ENCODE results near the gene LTO1. TPM values are rescaled to one million over a fixed set of nuclear protein-coding genes. Genes with fewer than 3 reads are reported as not detected.

The LTO1 gene
- 10 to 100 TPM; 13.3 to 35.2 (median 22.8) TPM for total RNA-seq

GRCh38 chr11:69674886-69675714 lies at the start of gene LTO1:
LTO1 (minus strand) TSS chr11:69675353; CDS start chr11:69675239, 114 bp downstream.
- TF ChIP-seq CTCF (IDR thresholded peaks at IDR 0.05; ENCODE audit: low read depth), result no peak

DNA sequence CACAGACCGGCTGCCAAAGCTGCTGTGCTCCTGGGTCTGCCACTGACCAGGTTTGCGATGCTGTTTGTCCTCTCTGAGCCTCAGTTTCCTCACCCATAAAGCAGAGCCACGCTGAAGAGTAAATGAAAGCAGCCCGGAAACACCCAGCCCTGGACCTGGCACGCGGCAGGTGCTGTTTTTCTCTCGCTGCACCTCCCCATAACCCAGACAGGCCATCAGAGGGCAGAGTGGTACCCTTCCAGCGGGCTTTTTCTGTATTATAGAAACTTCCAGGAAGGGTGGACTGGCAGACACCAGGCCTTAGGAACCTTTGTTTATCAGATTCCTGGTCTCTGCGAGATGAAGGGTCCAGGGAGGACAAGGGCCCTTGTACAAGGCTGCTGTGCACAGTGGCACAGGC lies 46.6 kb upstream of the LTO1 start:
- no peak for TF ChIP-seq CTCF (IDR thresholded peaks at IDR 0.05; ENCODE audit: low read depth)

DNA sequence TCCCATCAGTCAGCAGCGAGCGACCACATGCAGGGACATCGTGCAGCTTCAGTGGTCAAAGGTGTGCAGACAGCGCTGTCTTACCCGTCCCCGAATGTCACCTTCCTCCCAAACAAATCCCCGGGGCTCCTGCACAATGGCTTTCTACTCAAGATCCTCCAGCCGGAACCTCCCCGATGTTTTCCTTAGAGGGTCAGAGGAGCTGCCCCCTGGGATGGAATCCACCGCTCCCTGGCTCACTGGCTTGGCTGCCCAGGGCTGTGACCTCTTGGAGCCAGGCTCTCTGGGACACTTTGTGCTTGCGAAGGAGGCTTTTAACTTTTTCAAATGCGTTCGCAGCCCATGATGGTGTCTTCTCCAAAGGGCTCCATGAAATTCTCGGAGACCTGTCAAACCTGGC lies 46.0 kb upstream of the LTO1 start:
- TF ChIP-seq CTCF (IDR thresholded peaks at IDR 0.05; ENCODE audit: low read depth), result no peak

- TF ChIP-seq CTCF (IDR thresholded peaks at IDR 0.05; ENCODE audit: low read depth), result no peak
These were observed 43.8 kb upstream of the LTO1 start for GRCh38 chr11:69718912-69719311.

GRCh38 chr11:69718147-69718546 lies 43.0 kb upstream of the LTO1 start:
- no peak for TF ChIP-seq CTCF (IDR thresholded peaks at IDR 0.05; ENCODE audit: low read depth)

GRCh38 chr11:69716891-69717747 lies 42.0 kb upstream of the LTO1 start:
- no peak for TF ChIP-seq CTCF (IDR thresholded peaks at IDR 0.05; ENCODE audit: low read depth)

DNA sequence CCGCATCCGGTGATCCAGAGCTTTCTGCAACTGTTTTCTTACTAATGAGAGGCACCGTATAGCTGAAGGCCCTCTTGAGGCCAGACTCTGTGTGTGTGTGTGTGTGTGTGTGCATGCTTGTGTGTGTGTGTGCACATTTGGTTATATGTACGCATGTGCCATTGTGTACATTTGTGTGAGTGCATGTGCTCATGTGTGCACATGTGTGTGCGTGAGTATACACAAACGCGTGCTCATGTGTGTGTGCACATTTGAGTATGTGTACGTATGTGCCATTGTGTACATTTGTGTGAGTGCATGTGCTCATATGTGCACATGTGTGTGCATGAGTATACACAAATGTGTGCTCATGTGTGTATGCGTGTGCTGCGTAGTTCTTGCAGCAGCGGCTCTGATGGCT lies 40.9 kb upstream of the LTO1 start:
- no peak for TF ChIP-seq CTCF (IDR thresholded peaks at IDR 0.05; ENCODE audit: low read depth)
